ENCODE data around the gene B3GNT8. TPM values are rescaled to one million over a fixed set of nuclear protein-coding genes. Genes with fewer than 3 reads are reported as not detected.
"Not testable (repeated sequence)": the region's sequence is repeated elsewhere in the genome, so short reads cannot be mapped to it uniquely, and the experiment has no call there.

The B3GNT8 gene
- total and polyA plus RNA-seq, 5 donors = 2.0 to 3.6 (median 3.4) TPM

DNA sequence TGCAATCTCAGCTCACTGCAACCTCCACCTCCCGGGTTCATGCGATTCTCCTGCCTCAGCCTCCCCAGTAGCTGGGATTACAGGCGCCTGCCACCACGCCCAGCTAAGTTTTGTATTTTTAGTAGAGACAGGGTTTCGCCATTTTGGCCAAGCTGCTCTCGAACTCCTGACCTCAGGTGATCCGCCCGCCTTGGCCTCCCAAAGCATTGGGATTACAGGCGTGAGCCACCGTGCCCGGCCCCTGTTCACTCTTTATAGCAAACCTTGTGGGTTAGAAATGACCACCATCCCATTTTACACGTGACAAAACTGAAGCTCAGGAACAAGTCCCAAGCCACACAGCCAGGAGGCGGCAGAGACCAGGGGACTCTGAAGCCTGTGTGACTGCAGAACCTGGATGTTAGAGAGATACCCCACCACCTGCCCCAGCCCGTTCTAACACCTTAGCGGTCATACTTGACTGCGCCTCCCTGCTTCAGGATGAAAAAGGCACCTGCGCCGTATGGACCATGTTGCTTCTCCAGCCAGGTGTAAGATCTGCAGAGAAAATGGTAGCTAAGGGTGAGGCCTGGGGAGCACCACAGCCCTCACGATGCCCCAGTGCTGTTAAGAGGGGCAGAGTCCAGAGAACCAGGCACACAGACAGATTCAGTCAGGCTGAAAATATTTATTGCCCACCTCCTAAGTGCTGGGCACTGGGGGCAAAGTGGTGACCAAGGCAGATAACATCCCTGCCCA lies 8.9 kb upstream of the B3GNT8 start:
- H3K9me3 ChIP-seq (ENCODE audit: control insufficient read depth, low read length) = no peaks in the 10 kb centered on the region
- ATAC-seq (no peak), DNase-seq (no peak)
- no peak overlapping the region for H3K4me3 ChIP-seq (ENCODE audit: low read length)
- H3K27me3 ChIP-seq (ENCODE audit: control insufficient read depth, insufficient read depth) = no peaks in the 10 kb centered on the region
- peaks cover 2% of the 10 kb centered on the region for H3K4me1 ChIP-seq (ENCODE audit: control insufficient read depth, insufficient read depth, low read length)
- WGBS = 95% methylated on average over 19 of the region's 19 CpGs
- intact Hi-C loops (cut with DNase I) = loop anchor here in 1 of 4 donors (10.0 kb wide), 1 partner anchor 81 kb away; the partner anchor contains the start of gene TGFB1
- H3K27ac ChIP-seq (ENCODE audit: low read length) = no peak overlapping the region

DNA sequence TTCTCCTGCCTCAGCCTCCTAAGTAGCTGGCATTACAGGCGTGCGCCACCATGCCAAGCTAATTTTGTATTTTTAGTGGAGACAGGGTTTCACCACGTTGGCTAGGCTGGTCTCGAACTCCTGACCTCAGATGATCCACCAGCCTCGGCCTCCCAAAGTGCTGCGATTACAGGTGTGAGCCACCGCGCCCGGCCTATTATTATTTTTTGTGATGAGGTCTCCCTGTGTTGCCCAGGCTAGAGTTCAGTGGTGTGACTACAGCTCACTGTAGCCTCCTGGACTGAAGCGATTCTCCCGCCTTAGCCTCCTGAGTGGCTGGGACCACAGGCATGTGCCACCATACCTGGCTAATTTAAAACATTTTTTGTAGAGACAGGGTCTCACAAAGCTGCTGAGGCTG lies 8.2 kb upstream of the B3GNT8 start:
- H3K27me3 ChIP-seq (ENCODE audit: control insufficient read depth, insufficient read depth); H3K27ac ChIP-seq (ENCODE audit: low read length); ATAC-seq; H3K9me3 ChIP-seq (ENCODE audit: control insufficient read depth, low read length); DNase-seq; H3K4me1 ChIP-seq (ENCODE audit: control insufficient read depth, insufficient read depth, low read length); H3K4me3 ChIP-seq (ENCODE audit: low read length): not testable (repeated sequence)
- WGBS = 97% methylated on average over 11 of the region's 11 CpGs
- intact Hi-C loops (cut with DNase I) = loop anchor here in 1 of 4 donors (10.0 kb wide), 1 partner anchor 81 kb away; the partner anchor contains the start of gene TGFB1

DNA sequence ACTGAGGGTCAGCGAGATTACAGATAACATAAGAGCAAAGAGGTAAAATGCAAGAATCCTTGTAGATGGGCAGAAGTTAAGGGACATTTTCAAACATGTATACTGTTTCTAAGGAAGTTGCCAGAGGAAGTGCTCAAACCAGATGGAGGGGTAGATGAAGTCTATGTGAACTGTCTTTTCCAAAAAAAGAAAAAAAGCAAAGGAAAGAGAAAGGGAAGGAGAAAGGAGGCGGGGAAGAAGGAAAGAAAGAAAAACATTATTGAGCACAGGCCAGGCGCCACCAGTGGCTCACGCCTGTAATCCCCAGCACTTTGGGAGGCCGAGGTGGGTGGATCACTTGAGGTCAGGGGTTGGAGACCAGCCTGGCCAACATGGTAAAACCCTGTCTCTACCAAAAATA lies 7.3 kb upstream of the B3GNT8 start:
- peaks cover 3% of the 10 kb centered on the region for H3K4me1 ChIP-seq (ENCODE audit: control insufficient read depth, insufficient read depth, low read length)
- no peaks in the 10 kb centered on the region for H3K9me3 ChIP-seq (ENCODE audit: control insufficient read depth, low read length)
- no peak for ATAC-seq
- peak in 1 of 3 donors; percentile 22 for DNase-seq
- intact Hi-C loops (cut with DNase I) = loop anchor here in 1 of 4 donors (10.0 kb wide), 1 partner anchor 80 kb away; the partner anchor contains the start of gene TGFB1
- no peaks in the 10 kb centered on the region for H3K27me3 ChIP-seq (ENCODE audit: control insufficient read depth, insufficient read depth)
- whole genome bisulfite sequencing = 78% methylated on average over 5 of the region's 5 CpGs
- H3K4me3 ChIP-seq (ENCODE audit: low read length) = no peak overlapping the region
- no peak overlapping the region for H3K27ac ChIP-seq (ENCODE audit: low read length)

DNA sequence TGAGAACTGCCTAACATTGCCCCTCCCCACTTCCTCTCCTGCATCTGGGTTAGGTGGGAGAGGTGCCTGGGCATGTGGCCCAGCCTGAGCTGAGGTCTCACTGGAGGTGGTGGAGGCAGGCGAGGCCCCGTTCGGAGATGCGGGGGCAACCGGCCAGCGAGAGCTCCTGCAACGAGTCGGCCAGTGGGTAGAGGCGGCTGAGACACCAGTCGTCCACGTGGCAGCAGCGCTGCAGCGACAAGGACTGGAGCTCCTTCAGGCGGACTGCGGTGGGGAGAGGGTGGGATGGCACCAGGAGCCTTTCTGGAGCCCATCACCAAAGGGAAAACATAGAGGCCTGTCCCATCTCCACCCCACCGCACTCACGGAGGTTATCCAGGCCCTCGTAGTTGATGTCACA lies 6.0 kb upstream of the B3GNT8 start:
- no peaks in the 10 kb centered on the region for H3K9me3 ChIP-seq (ENCODE audit: control insufficient read depth, low read length)
- H3K27ac ChIP-seq (ENCODE audit: low read length) = no peak overlapping the region
- 79% methylated on average over 18 of the region's 18 CpGs for WGBS
- H3K4me1 ChIP-seq (ENCODE audit: control insufficient read depth, insufficient read depth, low read length) = peaks cover 3% of the 10 kb centered on the region
- intact Hi-C loops (cut with DNase I) = loop anchor here in 1 of 4 donors (10.0 kb wide), 1 partner anchor 78 kb away; the partner anchor contains the start of gene TGFB1
- ATAC-seq = no peak
- DNase-seq = peak in 1 of 3 donors; percentile 52
- no peak overlapping the region for H3K4me3 ChIP-seq (ENCODE audit: low read length)
- no peaks in the 10 kb centered on the region for H3K27me3 ChIP-seq (ENCODE audit: control insufficient read depth, insufficient read depth)

DNA sequence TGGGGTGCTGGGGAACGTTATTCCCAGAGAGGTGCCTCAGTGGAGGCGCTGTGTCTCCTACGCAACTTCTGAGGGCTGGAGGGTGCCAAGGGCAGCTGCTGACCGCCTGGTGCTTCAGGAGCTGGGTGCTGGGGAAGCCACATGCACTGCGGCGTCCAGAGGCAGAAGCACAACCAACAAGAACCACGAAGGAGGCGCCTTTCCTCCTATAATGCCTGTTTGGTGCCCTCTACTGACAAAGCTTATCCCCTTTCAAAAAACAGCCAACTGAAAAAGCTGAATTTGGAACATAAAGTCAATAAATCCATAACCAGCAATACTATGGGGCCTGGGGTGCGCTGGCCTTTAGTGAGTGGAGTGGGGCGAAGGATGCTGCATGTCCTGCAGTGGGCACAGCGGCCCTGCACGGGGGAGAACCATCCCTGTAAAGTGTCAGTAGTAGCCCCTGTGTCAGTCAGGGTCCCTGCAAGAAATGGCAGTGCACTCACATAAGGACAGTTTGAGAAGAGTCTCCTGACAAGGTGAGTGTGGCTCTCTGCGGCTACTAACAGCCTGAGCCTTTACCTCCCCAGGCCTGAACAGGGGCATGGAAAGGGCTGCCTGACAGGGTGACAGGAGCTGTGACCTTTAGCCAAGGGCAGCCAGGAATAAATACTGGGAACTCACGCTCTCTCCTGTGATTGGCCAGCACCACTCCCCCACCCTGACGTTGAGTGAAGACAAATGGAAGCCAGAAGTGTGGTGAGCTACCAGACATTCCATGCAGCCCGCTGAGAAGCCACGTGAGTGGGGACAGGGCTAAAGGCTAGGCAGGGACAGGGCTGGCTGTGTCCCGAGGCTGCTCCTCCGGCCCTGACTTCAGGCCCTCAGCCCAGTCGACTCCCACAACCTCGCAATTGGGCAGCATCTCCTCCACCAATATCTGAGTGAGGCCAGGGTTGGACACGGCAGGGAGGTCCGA lies 4.5 kb upstream of the B3GNT8 start:
- H3K9me3 ChIP-seq (ENCODE audit: control insufficient read depth, low read length) = no peaks in the 10 kb centered on the region
- peak overlapping the region; percentile 83 for H3K27ac ChIP-seq (ENCODE audit: low read length)
- 53% methylated on average over 23 of the region's 23 CpGs for WGBS
- intact Hi-C loops (cut with DNase I) = loop anchor here in 1 of 4 donors (10.0 kb wide), 1 partner anchor 77 kb away; the partner anchor contains the start of gene TGFB1
- no peak overlapping the region for H3K4me3 ChIP-seq (ENCODE audit: low read length)
- DNase-seq (peak; percentile 58 to 86 (median 80)), ATAC-seq (peak; percentile 64 to 72)
- H3K4me1 ChIP-seq (ENCODE audit: control insufficient read depth, insufficient read depth, low read length) = peaks cover 3% of the 10 kb centered on the region
- H3K27me3 ChIP-seq (ENCODE audit: control insufficient read depth, insufficient read depth) = no peaks in the 10 kb centered on the region

DNA sequence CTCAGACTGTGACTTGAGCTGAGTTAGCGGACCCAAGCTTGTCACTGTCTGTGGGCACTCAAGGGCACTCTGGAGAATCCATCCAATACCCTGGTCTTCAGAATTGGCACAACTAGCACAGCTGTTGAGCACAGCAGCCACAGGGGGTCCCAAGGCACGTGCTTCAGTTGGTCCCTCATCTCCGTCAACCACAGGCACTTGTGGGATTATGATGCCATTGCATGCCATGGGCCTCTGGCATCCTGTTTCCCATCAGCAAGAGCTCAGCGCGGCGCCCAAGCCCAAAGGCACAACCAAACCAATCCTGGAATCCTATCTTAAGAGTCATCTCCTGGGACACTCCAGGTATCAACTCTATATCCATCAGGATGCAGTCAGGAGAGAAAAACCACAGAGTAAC lies 3.7 kb upstream of the B3GNT8 start:
- Histone ChIP-seq H3K27me3 (ENCODE audit: control insufficient read depth, insufficient read depth) (no peaks in the 10 kb centered on the region), H3K27ac (ENCODE audit: low read length) (peak overlapping the region; percentile 57), H3K4me1 (ENCODE audit: control insufficient read depth, insufficient read depth, low read length) (peaks cover 6% of the 10 kb centered on the region), H3K4me3 (ENCODE audit: low read length) (no peak overlapping the region), H3K9me3 (ENCODE audit: control insufficient read depth, low read length) (no peaks in the 10 kb centered on the region)
- no peak for ATAC-seq
- WGBS = 81% methylated on average over 6 of the region's 6 CpGs
- DNase-seq = peak in 1 of 3 donors; percentile 12
- intact Hi-C loops (cut with DNase I) = loop anchor here in 1 of 4 donors (10.0 kb wide), 1 partner anchor 76 kb away; the partner anchor contains the start of gene TGFB1

DNA sequence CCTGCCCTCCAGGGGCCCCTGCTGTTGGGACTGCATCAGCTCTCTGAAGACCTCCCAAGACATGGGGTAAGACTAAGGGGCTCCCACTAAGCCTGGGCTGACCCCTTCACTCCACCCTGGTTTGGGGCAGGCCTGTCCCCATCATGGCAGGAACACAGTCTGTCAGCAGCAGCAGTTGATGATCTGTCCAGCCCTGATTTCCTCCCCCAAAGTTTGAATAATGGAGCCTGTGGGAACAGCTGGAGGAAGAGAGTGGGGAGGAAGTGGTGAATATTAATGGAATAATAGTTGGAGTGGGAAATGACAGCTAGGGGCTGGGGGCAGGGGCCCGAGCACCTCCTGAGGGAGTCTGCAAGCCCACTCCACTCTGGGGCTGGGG lies 1.3 kb upstream of the B3GNT8 start:
- WGBS = 56% methylated on average over 1 of the region's 1 CpG
- Histone ChIP-seq H3K9me3 (ENCODE audit: control insufficient read depth, low read length) (no peaks in the 10 kb centered on the region), H3K27ac (ENCODE audit: low read length) (peak overlapping the region; percentile 48), H3K4me1 (ENCODE audit: control insufficient read depth, insufficient read depth, low read length) (peaks cover 6% of the 10 kb centered on the region), H3K27me3 (ENCODE audit: control insufficient read depth, insufficient read depth) (no peaks in the 10 kb centered on the region), H3K4me3 (ENCODE audit: low read length) (peak overlapping the region; percentile 6)
- peak in 1 of 3 donors; percentile 27 for DNase-seq
- intact Hi-C loops (cut with DNase I) = no loop called here
- no peak for ATAC-seq

DNA sequence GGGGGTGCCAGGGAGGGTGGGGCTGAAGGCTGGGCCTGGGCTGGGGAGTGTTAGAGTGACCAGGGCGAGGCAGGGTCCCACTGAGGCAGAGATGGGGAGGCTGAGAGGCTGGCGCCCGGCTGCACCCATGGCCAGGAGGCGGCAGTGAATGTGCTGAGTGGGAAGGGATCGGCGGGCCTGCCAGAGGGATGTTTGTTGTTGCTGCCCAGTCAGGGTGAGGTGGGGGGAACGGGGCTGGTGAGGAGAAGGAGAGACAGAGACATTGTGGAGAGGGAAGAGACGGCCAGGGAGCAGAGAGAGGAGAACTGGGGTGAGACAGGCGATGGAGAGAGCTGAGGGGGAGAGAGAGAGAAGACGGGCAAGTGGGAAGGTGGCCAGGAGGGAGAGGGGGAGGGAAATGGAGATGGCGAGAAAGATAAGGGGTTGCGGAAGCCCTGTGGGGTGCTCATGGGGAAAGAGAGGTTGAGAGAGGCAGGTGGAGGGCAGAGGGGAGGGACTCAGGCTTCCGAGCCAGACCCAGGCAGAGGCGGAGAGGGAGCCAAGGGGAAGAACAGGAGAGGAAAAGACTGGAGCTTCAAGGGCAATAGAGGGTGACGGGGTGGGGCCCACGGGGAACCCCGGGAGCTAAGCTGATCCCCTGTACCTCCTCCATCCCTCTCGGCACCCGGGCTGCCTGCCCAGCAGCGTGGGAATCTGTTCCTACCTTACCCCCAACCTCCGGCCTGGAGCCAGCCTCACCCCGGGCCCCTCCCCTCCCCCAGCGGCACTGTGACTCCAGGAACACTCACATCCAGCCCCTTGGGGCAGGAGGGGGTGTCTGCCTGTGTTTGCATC lies 690 bp upstream of the B3GNT8 start:
- H3K27ac ChIP-seq (ENCODE audit: low read length) = peak overlapping the region; percentile 48

DNA sequence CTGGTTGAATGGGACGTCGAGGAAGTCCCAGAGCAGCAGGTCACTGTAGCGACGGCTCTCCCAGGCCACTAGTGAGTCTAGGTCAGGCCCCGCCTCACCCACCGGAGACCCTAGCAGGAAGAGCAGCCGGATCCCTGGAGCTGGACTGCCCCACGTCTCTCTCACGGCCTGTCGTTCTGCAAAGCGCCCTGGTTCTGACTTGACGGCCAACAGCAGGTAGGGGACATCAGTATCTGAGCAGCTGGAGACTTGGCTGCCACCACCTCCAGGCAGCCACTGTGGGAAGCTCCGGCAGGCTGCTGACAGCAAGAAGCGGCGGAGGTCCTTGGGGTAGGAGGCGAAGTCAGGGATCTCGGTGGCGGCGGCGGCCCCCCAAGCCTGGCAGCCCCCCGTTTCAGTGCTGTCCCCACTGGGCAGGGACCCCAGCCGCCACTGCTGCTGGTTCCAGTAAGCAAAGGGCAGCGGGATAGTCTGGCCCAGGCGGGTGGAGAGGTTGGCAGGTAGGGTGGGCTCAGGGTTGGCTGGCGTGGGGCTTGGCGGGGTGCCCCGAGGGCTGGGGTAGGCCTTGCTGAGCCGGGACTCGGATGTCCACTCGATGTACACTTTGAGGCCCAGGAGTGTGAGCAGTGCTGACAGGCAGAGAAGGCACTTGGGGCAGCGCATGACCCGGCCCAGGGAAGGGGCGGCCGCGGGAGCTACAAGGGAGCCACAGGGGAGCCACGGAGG lies 895 bp downstream of the B3GNT8 start:
- intact Hi-C loops (cut with DNase I) = no loop called here
- peaks cover 5% of the 10 kb centered on the region for H3K4me1 ChIP-seq (ENCODE audit: control insufficient read depth, insufficient read depth, low read length)
- peak overlapping the region; percentile 74 for H3K4me3 ChIP-seq (ENCODE audit: low read length)
- 75% methylated on average over 36 of the region's 36 CpGs for WGBS
- H3K27ac ChIP-seq (ENCODE audit: low read length) = peak overlapping the region; percentile 78
- no peaks in the 10 kb centered on the region for H3K27me3 ChIP-seq (ENCODE audit: control insufficient read depth, insufficient read depth)
- ATAC-seq = peak; percentile 3 to 5
- H3K9me3 ChIP-seq (ENCODE audit: control insufficient read depth, low read length) = no peaks in the 10 kb centered on the region
- peak in 2 of 3 donors; percentile 61 to 71 for DNase-seq

More for the DNA sequence above, 690 bp upstream of the B3GNT8 start:
- DNase-seq = peak; percentile 43 to 82 (median 77)
- intact Hi-C loops (cut with DNase I) = no loop called here
- ATAC-seq = peak; percentile 38 to 48
- Histone ChIP-seq H3K9me3 (ENCODE audit: control insufficient read depth, low read length) (no peaks in the 10 kb centered on the region), H3K4me1 (ENCODE audit: control insufficient read depth, insufficient read depth, low read length) (peaks cover 6% of the 10 kb centered on the region), H3K4me3 (ENCODE audit: low read length) (peak overlapping the region; percentile 74), H3K27me3 (ENCODE audit: control insufficient read depth, insufficient read depth) (no peaks in the 10 kb centered on the region)
- WGBS = 2% methylated on average over 23 of the region's 23 CpGs

All from right cardiac atrium (tissue), 5 donors.